Measurements from ENCODE around the gene HNRNPM.
"Not testable (repeated sequence)": the region's sequence is repeated elsewhere in the genome, so short reads cannot be mapped to it uniquely, and the experiment has no call there.

The HNRNPM gene

DNA sequence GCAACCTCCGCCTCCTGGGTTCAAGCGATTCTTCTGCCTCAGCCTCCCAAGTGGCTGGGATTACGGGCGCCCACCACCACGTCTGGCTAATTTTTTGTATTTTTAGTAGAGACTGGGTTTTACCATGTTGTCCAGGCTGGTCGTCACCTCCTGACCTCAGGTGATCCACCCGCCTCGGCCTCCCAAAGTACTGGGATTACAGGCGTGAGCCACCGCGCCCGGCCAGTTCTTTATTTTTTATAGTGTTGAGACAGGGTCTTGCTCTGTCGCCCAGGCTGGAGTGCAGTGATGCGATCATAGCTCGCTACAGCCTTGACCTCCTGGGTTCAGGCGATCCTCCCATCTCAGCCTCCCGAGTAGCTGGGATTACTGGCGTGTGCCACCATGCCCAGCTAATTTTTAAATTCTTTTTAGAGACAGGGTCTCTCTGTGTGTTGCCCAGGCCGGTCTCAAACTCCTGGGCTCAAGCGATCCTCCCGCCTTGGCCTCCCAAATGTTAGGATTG is 69.8 kb downstream of the HNRNPM start:
- DNase-seq: not testable (repeated sequence)

DNA sequence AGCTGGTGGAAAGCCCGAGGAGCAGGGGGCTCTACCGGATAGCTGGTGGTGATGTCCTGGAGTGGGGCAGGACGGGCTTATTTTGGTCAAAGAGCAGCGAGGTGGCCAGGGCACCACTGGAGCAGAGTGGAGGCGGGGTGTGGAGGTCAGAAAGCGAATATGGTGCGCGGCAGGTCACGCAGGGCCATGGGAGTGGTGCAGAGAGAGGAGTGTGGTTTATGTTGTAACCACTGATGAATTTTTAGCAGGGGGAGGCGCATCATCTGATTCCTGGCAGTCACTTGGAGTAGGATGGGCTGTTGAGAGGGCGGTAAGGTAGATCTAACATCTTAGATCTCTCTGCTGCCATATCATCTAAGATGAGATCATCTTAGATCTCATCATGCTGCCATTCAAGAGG is 70.5 kb downstream of the HNRNPM start:
- DNase-seq: no peak

DNA sequence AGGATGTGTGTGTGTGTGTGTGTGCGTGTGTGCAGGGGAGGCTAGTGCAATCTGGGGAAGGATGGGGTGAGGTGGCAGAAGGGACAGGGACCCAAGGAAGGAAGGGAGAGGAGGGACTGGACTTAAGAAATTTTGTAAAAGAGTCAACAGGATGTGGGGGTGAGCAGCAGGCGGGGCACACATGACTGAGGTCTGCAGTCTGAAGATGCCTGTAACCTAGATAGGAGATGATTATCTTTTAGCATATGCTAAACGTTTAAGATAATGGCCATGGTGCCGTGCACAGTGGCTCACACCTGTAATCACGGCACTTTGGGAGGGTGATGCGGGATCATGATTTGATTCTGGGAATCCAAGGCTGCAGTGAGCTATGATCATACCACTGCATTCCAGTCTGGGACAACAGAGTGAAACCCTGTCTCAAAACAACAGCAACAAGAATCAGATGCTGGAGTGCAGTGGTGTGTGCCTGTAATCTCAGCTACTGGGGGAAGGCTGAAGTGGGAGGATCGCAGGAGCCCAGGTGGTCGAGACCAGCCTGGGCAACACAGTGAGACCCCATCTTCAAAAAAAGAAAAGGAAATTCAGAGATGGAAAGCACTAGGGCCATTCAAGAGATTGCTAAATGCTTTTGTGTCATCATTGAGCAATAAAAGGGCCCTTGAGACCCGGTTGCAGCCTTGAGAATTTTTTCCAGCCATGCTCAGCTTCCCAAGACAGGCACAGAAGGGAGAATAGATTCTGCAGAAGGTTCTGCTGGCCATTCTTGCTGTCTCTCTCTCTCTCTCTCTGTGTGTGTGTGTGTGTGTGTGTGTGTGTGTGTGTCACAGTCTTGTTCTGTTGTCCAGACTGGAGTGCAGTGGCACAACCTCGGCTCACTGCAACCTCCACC is 73.0 kb downstream of the HNRNPM start:
- no peak for DNase-seq

DNA sequence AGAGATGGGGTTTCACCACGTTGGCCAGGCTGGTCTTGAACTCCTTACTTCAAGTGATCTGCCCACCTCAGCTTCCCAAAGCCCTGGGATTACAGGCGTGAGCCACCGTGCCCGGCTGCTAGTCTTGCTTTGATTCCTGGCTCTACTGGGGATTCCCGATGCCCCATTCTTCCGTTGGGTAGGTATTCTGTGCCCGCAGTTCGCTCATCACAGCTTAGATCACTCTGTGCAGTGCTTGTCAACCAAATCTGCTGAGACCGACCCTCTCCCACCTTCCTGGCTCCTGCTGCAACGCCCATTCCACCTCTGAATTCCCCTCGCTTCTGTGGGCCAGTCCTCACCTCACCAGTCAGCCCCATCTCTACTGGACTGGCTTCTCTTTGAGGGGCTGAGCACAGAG is 73.8 kb downstream of the HNRNPM start:
- DNase-seq: no peak

DNA sequence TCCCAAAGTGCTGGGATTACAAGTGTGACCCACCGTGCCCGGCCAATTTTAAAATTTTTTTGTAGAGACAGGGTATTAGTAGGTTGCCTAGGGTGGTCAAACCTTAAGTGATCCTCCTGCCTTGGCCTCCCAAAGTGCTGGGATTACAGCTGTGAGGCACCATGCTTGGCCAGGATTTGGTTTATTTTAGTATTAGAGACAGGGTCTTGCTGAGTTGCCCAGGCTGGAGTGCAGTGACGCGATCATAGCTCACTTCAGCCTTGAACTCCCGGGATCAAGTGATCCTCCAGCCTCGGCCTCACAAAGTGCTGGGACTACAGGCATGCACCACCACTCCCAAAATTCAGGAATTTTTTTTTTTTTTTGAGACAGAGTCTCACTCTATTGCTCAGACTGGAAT is 74.6 kb downstream of the HNRNPM start:
- no peak for DNase-seq

DNA sequence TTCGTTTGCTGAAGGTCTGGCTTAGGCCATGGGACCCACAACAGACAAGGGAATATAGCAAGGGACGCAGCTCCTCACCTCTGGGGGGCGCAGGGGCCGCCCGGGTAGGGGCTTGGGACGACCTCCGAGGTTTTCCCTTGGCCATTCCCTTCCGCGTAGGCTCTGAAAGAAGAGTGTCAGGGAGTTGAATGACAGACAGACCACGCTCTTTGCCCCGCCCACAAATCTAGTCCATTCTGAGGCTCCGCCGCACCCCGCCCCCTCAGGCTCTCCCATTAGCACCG is 80.6 kb downstream of the HNRNPM start:
- DNase-seq: no peak

DNA sequence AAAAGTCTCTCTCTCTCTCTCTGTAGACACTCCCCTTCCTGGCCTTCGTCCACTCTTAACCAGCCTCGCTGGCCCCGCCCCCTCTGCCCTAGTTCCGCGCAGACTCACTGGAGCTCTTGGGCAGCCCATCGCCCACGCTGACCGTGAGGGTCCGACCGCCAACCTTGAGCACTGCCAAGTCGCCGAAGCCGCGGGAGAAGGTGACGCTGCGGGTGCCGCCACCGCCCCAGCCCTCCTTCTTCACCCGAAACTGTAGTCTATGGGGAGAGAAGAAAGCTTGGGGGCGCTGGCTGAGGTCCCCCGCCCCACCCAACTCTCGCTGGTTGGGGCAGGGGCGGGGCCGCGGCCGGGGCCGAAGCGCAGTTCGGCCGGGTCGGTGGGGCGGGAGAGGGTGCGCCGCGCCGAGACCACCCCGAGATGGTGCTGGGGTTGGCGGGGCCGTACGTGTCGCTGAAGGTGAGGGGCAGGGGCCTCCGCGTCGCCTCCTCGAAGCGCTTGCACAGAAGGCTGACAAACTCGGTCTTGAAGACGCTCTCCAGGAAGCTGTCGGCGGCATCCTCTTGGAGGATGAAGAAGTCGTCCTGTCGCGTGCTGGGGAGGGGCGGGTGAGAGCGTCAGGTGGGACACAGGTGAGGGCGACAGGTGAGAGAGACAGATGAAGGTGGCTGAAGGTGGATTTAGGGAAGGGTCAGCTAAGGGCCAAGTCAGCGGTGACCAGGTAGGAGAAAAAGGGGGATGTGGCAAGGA is 81.7 kb downstream of the HNRNPM start:
- DNase-seq: peak; percentile 70

DNA sequence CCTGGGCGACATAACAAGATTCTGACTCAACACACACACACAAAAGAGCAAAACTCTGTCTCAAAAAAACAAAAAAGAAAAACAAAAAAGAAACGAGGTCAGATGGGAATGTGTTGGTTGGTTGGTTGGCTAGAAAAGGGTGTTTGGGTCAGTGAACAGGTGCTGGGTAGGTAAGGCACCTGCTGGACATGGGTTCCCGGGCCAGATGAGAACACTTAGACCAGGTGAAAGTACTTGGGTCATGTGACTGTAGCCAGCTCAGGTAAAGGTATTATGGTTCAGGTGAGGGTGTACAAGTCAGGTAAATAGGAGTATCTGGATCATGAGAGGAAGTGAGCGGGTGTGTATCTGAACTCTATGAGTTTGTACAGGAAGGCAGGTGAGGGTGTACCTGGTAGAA is 83.7 kb downstream of the HNRNPM start:
- DNase-seq: no peak

DNA sequence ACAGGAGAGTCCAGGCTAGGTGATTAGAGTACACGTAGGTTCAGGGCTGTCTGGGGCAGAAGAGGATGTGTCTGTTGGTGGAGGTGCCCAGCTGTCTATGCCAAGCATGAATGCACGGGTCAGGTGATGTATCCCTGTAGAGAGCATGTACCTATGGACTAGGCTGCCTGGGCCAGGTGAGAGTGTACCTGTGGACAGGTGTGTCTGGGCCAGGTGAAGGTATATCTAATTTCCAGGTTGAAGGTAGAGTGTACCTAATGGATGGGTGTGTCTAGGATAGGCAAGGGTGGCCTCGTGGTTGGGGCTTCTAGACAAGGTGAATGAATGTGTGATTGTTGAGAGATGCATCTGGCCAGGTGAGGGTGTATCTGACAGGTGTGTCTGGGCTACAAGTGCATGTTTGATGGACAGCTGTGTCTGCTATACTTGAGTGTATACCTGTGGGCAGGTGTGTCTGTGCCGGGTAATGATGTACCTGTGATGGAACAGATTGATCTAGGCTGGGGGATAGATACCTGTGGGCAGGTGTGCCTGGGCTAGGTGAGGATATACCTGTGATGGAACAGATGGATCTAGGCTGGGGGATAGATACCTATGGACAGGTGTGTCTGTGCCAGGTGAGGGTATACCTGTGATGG is 84.7 kb downstream of the HNRNPM start:
- no peak for DNase-seq

DNA sequence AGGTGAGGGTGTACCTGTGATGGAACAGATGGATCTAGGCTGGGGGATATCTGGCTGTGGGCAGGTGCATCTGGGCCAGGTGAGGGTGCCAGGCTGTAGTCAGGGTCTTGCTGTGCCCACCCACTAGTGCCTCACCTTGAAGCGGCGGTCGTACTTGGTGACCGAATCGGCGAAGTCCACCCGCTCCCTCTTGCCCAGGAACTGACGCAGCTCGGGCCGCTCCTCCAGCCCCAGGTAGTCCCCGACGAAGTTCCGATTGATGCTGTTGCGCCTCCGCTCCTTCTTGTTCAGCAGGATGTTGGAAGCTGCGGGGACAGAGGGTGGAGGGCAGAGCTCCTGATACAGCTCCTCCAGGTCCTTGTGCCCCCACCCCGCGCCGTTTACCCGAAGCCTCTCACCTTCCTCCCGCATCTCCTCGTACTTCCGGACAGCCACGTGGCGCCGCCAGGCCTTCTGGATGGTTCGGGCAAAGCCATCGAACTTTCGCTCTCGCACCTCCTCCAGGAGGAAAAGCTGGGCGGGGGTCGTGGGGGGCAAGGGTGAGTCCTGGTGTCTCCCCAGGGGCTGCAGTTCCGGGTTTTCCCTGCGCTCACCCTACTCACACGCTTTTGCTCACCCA is 85.4 kb downstream of the HNRNPM start:
- no peak for DNase-seq

DNA sequence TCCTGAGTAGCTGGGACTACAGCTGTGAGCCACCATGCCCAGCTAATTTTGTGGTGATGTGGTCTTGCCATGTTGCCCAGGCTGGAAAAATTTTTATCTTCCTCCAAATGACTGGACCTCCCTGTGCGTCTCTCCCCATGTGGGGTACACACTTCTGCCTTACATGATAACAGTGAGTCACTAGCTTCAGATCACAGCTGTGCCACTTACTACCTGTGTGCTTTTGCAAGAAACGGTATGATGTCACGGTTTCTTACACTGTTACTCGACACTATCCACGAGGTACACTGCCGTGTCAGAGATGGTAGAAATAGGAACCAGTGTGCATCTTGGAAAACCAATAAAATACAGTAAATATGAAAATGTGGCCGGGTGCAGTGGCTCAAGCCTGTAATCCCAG is 86.7 kb downstream of the HNRNPM start:
- no peak for DNase-seq

DNA sequence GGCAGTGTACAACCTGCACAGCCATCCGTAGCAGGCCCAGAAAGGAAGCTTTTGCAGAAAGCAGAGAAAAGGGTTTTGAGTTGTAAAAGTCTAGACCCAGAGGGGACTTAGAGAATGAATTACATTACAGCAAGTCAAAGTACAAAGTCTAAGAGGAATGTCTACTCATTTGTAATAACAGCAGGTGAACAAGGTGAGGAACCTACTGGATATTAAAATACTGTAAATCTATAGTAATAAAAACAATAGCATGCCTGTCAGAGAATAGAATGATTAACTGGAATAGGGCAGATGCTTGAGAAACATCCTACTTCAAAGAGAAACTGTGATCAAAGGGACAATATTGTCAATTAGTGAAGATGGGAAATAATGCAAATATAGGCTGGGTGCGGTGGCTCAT is 87.5 kb downstream of the HNRNPM start:
- DNase-seq: no peak

DNA sequence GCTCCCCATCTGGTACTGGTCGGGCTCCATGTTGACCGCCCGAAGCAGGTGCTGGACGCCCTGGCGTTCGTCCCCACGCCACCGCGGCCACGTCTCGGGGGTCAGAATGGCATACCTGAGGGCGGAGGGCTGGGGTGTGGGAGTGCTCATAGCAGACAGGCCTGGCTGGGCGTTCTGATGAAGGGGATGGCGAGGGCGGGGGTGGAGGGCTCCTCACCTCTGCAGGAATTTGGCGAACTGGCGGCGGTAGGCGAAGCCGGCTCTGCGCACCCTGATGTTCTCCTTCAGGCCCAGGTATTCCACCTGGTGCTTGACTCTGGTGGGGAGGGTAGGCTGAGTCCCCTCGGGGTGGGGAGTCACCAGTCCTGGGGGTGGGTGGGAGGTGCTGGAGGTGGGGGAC is 91.5 kb downstream of the HNRNPM start:
- no peak for DNase-seq

DNA sequence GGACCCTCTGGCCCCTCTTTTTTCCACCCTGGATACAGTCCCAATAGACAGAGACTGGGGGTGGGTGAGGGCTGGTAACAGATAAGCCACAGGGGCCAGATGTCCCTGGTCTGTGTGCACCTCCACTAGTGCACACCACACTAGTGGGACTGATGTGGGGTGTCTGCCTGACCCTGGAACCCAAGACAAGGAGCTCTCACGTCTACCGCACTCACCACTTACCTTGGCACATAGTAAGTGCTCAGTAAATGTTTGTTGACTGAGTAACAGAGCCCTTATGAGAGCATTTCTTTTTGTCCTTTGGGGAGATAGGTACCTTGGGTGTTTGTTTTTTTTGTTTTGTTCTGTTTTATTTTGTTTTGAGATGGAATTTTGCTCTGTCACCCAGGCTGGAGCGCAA is 92.3 kb downstream of the HNRNPM start:
- no peak for DNase-seq
